ENCODE data around the gene TMEM178B.
A peak's percentile ranks its signal among the peaks of the same experiment; 100 is the strongest.
"Not testable (repeated sequence)": the region's sequence is repeated elsewhere in the genome, so short reads cannot be mapped to it uniquely, and the experiment has no call there.

Gene TMEM178B
- total RNA-seq: 0.27 to 1.2 (median 0.93) reads per million in 4 donors

GRCh38 chr7:141073641-141074161 is at the start of gene TMEM178B:
TSS of gene TMEM178B (plus strand) at chr7:141074064.
- peak in 1 of 5 donors; percentile 40 for DNase-seq

GRCh38 chr7:141024668-141025067 is 49.2 kb upstream of the TMEM178B start:
- DNase-seq: no peak

- DNase-seq: no peak
These were observed 46.8 kb upstream of the TMEM178B start for GRCh38 chr7:141027043-141027442.

- no peak for DNase-seq
These were observed 45.1 kb upstream of the TMEM178B start for GRCh38 chr7:141028767-141029166.

GRCh38 chr7:141032539-141033323 is 41.1 kb upstream of the TMEM178B start:
- DNase-seq: not testable (repeated sequence)

GRCh38 chr7:141038100-141038499 is 35.8 kb upstream of the TMEM178B start:
- DNase-seq: not testable (repeated sequence)

- no peak for DNase-seq
These were observed 34.5 kb upstream of the TMEM178B start for GRCh38 chr7:141039376-141039775.

- DNase-seq: no peak
These were observed 31.4 kb upstream of the TMEM178B start for GRCh38 chr7:141042222-141043193.

GRCh38 chr7:141043616-141044015 is 30.2 kb upstream of the TMEM178B start:
- DNase-seq: no peak

GRCh38 chr7:141045126-141045841 is 28.6 kb upstream of the TMEM178B start:
- DNase-seq: no peak

GRCh38 chr7:141045842-141046620 is 27.8 kb upstream of the TMEM178B start:
- no peak for DNase-seq

- DNase-seq: peak; percentile 11 to 93 (median 38)
These were observed 20.2 kb upstream of the TMEM178B start for GRCh38 chr7:141053626-141054025.

- no peak for DNase-seq
These were observed 18.7 kb upstream of the TMEM178B start for GRCh38 chr7:141055146-141055545.

GRCh38 chr7:141057788-141058187 is 16.1 kb upstream of the TMEM178B start:
- no peak for DNase-seq

- DNase-seq: not testable (repeated sequence)
These were observed 6.0 kb upstream of the TMEM178B start for GRCh38 chr7:141067856-141068255.

GRCh38 chr7:141071260-141071854 is 2.5 kb upstream of the TMEM178B start:
- peak in 3 of 5 donors; percentile 21 to 74 (median 21) for DNase-seq

- DNase-seq: no peak
These were observed 1.9 kb upstream of the TMEM178B start for GRCh38 chr7:141071855-141072547.

GRCh38 chr7:141072548-141073172 is 1.2 kb upstream of the TMEM178B start:
- peak in 1 of 5 donors; percentile 77 for DNase-seq

- DNase-seq: peak in 1 of 5 donors; percentile 44
These were observed 657 bp upstream of the TMEM178B start for GRCh38 chr7:141073173-141073640.

Measured in T-helper 1 cell (primary cell).